NB4 (cell line): ENCODE measurements around the gene NKAPD1.

ENCODE experiments used
- DNase-seq: peaks from one replicate; pipeline ENCODE4 v3.0.0; 2010; ENCODE audit warnings: low read depth
- H3K4me3 ChIP-seq: one replicate; pipeline ENCODE4 v1.5.1; 2011; ENCODE audit warnings: mild to moderate bottlenecking, low read depth, low read length, moderate library complexity
- MAX ChIP-seq: IDR thresholded peaks from 2 replicates; pipeline ENCODE4 v1.6.1; 2011; ENCODE audit warnings: low read depth, low read length
- MYC ChIP-seq: IDR thresholded peaks from 2 replicates; pipeline ENCODE4 v1.6.1; 2011; ENCODE audit warnings: low read depth, low read length
- POLR2A ChIP-seq: IDR thresholded peaks from 2 replicates; pipeline ENCODE4 v1.6.1; 2011; ENCODE audit warnings: mild to moderate bottlenecking; ENCODE audit not compliant: insufficient read length; ENCODE audit errors: extremely low read depth
- TF ChIP-seq, protein P1 (sequence below): IDR thresholded peaks from one replicate; pipeline ENCODE4 v1.5.1; 2012; ENCODE audit warnings: low read depth, low read length

Gene NKAPD1

GRCh38 chr11:112097734-112098528, 23.8 kb downstream of the NKAPD1 start:
- TF ChIP-seq MAX: no peak
- TF ChIP-seq, protein P1, sequence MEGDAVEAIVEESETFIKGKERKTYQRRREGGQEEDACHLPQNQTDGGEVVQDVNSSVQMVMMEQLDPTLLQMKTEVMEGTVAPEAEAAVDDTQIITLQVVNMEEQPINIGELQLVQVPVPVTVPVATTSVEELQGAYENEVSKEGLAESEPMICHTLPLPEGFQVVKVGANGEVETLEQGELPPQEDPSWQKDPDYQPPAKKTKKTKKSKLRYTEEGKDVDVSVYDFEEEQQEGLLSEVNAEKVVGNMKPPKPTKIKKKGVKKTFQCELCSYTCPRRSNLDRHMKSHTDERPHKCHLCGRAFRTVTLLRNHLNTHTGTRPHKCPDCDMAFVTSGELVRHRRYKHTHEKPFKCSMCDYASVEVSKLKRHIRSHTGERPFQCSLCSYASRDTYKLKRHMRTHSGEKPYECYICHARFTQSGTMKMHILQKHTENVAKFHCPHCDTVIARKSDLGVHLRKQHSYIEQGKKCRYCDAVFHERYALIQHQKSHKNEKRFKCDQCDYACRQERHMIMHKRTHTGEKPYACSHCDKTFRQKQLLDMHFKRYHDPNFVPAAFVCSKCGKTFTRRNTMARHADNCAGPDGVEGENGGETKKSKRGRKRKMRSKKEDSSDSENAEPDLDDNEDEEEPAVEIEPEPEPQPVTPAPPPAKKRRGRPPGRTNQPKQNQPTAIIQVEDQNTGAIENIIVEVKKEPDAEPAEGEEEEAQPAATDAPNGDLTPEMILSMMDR: no peak
- TF ChIP-seq POLR2A: no peak
- TF ChIP-seq MYC: no peak
- no peak for DNase-seq
- H3K4me3 ChIP-seq: no peak overlapping the region

- H3K4me3 ChIP-seq: no peak overlapping the region
- no peak for DNase-seq
- TF ChIP-seq, protein P1: no peak
- TF ChIP-seq MAX (no peak), POLR2A (no peak), MYC (no peak)
These were observed 26.4 kb downstream of the NKAPD1 start for GRCh38 chr11:112100462-112100861.

DNA sequence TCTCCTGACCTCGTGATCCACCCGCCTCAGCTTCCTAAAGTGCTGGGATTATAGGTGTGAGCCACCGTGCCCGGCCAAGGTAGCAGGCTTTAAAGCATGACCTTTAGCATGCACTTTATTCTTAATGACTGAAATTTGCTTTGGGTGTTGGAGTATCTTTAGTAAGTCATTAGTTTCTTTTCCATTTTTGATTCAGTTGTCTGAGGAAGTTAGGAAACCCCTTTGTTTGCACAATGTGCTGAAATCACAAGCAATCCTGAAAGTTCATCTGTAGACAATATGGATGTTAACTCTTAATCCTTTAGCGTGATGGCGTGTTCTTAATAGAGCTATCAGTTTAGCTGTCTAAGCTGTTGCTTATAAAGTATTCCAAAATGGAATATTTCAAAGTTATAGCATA, 29.3 kb downstream of the NKAPD1 start:
- DNase-seq: peak; percentile 31
- TF ChIP-seq MYC (no peak), POLR2A (no peak), MAX (no peak)
- TF ChIP-seq, protein P1: no peak
- no peak overlapping the region for H3K4me3 ChIP-seq

DNA sequence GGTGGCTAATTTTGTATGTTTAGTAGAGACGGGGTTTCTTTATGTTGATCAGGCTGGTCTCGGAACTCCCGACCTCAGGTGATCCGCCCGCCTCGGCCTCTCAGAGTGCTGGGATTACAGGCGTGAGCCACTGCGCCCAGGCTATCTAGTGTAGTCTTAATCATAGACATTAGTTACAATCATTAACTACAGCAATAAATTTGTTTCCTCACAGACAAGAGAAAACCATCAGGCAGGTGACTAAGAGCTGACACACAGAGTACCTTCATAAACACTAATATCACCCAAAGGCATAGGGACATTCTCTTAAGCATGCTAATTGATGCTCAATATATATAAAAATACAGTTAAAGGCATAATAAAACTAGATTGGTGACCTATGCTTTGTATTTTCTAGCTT, 32.0 kb downstream of the NKAPD1 start:
- TF ChIP-seq MYC (no peak), MAX (no peak)
- DNase-seq: no peak
- H3K4me3 ChIP-seq: no peak overlapping the region

DNA sequence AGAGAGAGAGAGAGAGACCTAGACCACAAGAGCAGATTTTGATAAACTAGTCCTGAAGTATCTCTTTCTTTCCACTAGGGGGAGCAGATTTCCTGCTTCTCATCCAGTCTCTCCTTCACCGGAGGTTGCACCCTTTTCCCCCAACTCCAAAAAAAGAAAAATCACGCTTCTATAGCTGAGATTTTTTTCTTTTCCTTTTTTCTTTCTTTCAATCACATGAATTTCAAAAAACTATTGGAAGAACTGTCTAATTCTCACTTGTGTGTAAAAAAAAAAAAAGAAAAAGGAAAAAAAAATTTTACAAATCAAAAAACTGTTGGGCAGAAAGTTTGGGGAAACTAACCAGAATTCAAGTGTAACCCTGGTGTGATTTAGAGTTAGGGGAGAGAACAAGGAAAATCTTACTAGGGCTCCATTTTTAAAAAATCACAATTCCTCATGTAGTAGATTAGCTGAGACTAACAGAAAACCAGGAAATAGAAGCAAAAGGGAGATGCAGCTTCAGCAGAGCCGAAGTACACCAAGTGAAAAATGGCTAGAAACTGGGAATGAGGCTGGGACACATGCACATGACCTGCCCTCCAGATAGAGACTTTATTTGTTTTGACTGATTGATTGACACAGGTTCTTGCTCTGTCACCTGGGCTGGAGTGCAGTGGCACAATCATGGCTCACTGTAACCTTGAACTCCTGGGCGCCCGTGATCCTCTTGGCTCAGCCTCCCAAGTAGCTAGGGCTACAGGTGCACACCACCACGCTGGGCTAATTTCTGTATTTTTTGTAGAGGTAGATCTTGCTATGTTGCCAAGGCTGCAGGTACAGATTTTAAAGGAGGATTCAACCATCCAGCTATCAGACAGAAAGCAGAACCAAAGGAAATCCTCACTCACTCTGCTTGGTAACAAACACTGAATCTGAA, 39.7 kb downstream of the NKAPD1 start:
- no peak overlapping the region for H3K4me3 ChIP-seq
- TF ChIP-seq POLR2A (no peak), MYC (no peak), MAX (no peak)
- TF ChIP-seq, protein P1: peak; percentile 79
- peak; percentile 62 for DNase-seq

DNA sequence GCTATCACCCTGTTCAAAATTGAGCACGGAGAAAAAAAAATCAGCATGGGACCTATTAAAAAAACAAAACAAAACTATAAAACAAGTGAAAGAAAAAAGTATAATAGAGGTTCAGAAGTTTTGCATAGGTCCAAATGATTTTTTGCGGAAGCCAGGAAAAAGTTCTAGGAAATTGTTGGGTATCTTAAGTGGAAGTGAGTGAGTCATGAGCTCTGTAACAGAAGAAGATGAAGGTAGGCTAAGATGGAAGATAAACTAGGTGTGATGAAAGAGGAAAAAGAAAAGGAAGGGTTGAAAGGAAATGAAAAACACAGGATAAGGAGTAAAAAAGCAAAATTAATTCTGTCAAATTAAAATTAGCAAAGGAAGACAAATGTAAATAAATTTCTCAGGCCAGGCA, 40.4 kb downstream of the NKAPD1 start:
- no peak for TF ChIP-seq MAX
- no peak for TF ChIP-seq POLR2A
- H3K4me3 ChIP-seq: no peak overlapping the region
- DNase-seq: no peak
